ENCODE measurements around the gene ARHGEF12. TPM values are rescaled to one million over a fixed set of nuclear protein-coding genes. Genes with fewer than 3 reads are reported as not detected.

ARHGEF12 gene
- total RNA-seq, 1 experiment from 2014 or later: 29.4 TPM

GRCh38 chr11:120386318-120386717, 50.1 kb downstream of the ARHGEF12 start:
- DNase-seq (ENCODE audit: low spot score): no peak

DNA sequence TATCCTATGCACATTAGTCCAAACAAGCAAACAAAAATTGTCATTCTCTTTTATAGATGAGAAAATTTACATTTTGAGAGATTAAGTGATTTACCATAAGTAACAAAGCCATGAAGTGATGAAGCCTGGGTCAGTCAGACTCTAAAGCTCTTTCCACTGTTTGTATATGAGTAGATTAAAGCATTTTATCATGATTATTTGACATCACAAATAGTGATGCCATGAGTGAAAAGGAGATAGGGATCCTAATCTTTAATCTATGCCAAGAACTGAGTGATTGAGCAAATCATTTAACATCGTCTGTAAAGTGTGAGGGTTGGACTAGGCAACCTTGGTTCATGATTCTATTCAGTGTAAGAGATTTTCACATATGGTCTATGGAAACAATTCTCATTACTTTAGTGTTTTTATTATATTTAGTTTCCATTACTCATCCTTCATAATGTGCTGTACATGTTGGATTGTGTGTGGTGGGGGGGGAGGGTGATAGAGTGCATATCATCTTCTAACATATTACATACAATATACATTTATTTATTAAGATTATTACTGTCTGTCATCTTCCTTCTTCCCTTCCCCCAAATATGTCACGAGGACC, 50.7 kb downstream of the ARHGEF12 start:
- no peak for DNase-seq (ENCODE audit: low spot score)

GRCh38 chr11:120388261-120388660, 52.0 kb downstream of the ARHGEF12 start:
- no peak for DNase-seq (ENCODE audit: low spot score)

DNA sequence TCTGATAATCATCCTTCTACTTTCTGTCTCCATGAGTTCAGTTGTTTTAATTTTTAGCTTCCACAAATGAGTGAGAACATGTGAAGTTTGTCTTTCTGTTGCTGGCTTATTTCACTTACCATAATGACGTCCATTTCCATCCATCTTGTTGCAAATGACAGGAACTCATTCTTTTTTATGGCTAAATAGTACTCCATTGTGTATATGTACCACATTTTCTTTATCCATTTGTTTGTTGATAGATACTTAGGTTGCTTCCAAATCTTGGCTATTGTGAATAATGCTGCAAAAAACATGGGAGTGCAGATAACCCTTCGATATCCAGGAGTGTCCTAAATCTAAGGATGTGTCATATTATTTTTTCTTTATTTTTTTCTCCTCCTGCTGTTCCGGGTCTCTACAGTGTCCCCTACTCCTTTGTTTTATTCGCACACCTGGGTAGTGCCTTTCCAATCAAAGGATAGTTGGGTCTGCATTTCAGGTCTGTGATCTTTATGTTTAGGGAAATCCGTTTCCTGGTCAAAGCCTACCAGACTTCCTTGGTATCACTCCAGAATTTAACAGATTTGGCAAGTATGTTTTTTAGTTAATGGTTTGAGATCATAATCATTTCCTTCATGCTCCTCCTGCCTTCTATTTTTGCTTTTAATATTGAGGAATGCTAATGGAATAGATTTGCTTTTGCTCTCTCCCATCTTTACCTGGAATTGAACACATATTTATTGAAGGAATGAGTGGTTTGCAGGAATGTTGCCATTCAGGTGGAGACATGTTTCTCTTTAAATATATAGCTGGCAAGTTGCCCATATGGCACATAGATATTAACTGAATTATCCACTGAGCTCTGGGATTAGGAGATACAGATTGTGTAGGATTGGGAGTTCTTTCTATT, 53.7 kb downstream of the ARHGEF12 start:
- DNase-seq (ENCODE audit: low spot score): no peak

- DNase-seq (ENCODE audit: low spot score): no peak
These were observed 54.3 kb downstream of the ARHGEF12 start for GRCh38 chr11:120390585-120390922.

DNA sequence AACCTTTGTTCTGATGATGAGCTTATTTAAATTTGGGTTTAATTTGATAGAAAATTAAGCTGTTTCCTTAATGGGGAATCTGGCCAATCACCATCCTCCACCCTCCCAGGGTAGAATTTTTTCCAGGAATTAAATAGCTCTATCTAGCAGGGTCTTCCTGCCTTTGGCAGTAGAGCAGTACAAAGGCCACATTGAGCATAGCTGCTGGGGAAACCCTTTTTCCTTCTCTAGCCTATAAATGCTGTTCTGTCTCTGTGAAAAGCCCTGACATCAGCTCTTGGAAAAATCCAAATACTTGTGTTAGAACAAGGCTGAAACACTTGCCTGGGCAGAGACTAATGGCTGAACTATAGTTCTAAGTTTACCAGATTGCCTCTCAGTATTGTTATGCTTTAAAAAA, 55.1 kb downstream of the ARHGEF12 start:
- DNase-seq (ENCODE audit: low spot score): no peak

GRCh38 chr11:120391854-120392253, 55.6 kb downstream of the ARHGEF12 start:
- no peak for DNase-seq (ENCODE audit: low spot score)

GRCh38 chr11:120392314-120392713, 56.1 kb downstream of the ARHGEF12 start:
- no peak for DNase-seq (ENCODE audit: low spot score)

GRCh38 chr11:120392793-120393192, 56.6 kb downstream of the ARHGEF12 start:
- no peak for DNase-seq (ENCODE audit: low spot score)

GRCh38 chr11:120394119-120394518, 57.9 kb downstream of the ARHGEF12 start:
- DNase-seq (ENCODE audit: low spot score): no peak

GRCh38 chr11:120395778-120396177, 59.6 kb downstream of the ARHGEF12 start:
- no peak for DNase-seq (ENCODE audit: low spot score)

- DNase-seq (ENCODE audit: low spot score): no peak
These were observed 61.9 kb downstream of the ARHGEF12 start for GRCh38 chr11:120398132-120398531.

- DNase-seq (ENCODE audit: low spot score): no peak
These were observed 63.1 kb downstream of the ARHGEF12 start for GRCh38 chr11:120399307-120399706.

DNA sequence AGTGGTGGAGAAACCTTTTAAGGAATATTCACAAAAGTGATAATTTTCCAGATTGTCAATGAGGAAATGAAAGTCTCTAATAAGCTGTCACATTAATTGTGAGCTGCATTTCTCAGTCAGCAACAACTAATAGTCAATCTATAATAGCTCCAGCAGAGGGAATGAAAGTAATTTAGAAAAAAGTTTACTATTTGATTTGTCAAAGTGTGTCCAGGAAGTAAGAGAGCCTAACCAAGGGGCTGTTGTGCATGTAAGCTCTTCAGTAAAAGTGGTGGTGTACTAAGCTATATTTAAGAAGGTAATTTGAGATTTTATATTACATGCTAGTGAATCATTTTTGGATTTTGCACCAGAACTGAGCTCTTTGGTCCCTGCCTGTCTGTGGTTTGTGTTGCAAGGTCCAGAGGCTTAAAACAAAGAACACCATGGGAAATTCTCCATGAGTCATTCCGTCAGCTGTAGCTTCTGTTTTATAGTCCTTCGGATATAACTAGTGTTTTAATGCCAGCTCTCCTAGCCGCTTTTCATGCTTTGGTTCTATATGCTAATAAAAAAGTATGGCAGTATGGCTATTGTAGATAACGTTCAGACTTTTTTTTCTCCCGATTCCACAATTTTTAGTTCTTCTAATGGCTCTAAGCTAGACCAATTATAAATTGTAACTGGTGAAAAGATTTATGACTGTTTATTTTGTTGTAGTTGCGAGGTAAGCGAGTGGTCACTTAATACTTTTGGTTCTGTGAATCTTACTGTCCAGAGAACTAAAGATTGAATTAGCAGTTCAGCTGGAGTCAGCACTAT, 64.6 kb downstream of the ARHGEF12 start:
- peak; percentile 87 for DNase-seq (ENCODE audit: low spot score)

GRCh38 chr11:120401506-120401905, 65.3 kb downstream of the ARHGEF12 start:
- DNase-seq (ENCODE audit: low spot score): no peak

GRCh38 chr11:120403966-120404365, 67.8 kb downstream of the ARHGEF12 start:
- DNase-seq (ENCODE audit: low spot score): no peak

DNA sequence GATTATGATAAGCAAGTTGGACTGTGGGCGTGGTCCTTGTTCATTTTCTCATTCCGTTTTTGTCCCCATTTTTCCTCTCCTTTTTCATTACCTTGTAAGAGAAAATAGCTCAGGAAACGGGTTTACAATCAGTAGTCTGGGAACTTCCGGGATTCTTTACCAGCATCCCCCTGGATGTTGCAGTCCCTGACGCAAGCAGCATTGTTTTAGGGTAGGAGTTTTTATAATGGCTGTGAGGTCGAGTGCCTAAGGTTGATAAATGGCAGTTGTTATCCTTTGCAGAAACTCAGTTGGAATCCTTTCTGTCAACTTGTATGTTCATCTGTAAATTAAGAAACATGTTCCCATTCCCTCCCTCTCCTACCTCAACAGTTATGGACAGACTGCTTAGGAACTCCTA, 68.3 kb downstream of the ARHGEF12 start:
- no peak for DNase-seq (ENCODE audit: low spot score)

DNA sequence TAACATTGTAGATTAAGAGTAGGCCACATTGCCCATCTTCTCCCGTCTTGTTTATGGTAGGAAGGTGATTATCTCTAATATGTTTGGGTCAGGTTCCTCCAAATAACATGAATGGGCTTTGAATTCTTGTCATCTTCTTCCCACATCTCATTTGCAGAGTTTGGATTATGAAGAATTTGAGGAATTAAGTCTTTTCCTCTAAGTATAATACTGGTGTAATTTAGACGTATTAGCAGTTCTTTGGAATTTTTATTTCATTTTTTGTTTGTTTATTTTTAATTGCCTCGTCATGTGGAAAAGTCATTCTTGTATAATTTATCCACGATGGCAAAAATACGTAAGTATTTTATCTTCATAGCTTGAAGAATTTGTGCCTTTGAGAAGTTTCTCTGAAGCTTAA, 73.4 kb downstream of the ARHGEF12 start:
- no peak for DNase-seq (ENCODE audit: low spot score)

GRCh38 chr11:120410622-120411380, 74.6 kb downstream of the ARHGEF12 start:
- DNase-seq (ENCODE audit: low spot score): no peak

DNA sequence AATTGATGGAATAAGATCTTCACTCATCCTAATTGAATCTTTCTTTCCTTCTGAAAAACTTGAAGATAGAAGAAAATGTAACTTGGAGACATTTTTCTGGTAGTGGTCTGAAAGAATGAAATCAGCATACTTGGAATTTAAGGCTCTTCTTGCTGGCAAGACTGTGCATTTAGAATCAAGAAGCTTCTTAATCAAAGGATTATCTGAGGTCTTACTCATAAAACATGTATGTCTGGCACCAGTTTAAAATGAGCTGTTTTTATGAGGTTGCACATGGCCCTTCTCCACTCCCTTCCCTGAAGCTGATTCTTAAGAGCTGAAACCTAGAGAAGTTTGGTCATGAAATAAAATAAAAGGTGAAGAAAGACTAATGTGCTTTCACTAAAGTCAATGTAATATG, 77.3 kb downstream of the ARHGEF12 start:
- peak; percentile 10 for DNase-seq (ENCODE audit: low spot score)

DNA sequence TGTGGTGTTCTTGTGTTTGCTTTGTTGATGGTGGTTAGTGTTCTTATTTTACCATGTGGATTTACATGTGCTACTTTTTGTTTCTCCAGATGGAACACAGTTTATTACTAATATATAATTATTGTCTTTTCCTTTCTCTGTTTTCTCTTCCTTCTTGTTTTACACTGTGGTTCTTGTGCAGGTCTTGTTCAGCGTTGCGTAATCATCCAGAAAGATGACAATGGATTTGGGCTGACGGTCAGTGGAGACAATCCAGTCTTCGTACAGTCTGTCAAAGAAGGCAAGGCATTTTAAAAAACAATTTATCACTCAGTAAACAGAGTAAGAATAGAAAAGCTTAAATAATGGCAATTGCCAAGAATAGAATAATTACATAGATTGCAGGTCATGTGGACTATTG, 84.4 kb downstream of the ARHGEF12 start:
- no peak for DNase-seq (ENCODE audit: low spot score)

All from A172 (cell line).